SU-DHL-6 (cell line): ENCODE results near the gene CAPG.

ENCODE experiments used
- EZH2phosphoT487 ChIP-seq: fragments of 200-600 bp; sonication (generic), shearing (Covaris generic); conservative IDR thresholded peaks from 2 replicates; pipeline ENCODE4 v1.6.1; 2018; ENCODE audit warnings: mild to moderate bottlenecking, antibody characterized with exemption, low read length, moderate library complexity, mixed read lengths
- TF ChIP-seq, protein P1 (sequence below): fragments of 200-600 bp; sonication (generic); IDR thresholded peaks from one replicate; pipeline ENCODE4 v1.5.1; 2017; ENCODE audit warnings: antibody characterized with exemption, mild to moderate bottlenecking, low read length, moderate library complexity; ENCODE audit not compliant: insufficient read depth, poor library complexity, severe bottlenecking

GRCh38 chr2:85446296-85447221 lies 36.4 kb upstream of the CAPG start:
- TF ChIP-seq, protein P1, sequence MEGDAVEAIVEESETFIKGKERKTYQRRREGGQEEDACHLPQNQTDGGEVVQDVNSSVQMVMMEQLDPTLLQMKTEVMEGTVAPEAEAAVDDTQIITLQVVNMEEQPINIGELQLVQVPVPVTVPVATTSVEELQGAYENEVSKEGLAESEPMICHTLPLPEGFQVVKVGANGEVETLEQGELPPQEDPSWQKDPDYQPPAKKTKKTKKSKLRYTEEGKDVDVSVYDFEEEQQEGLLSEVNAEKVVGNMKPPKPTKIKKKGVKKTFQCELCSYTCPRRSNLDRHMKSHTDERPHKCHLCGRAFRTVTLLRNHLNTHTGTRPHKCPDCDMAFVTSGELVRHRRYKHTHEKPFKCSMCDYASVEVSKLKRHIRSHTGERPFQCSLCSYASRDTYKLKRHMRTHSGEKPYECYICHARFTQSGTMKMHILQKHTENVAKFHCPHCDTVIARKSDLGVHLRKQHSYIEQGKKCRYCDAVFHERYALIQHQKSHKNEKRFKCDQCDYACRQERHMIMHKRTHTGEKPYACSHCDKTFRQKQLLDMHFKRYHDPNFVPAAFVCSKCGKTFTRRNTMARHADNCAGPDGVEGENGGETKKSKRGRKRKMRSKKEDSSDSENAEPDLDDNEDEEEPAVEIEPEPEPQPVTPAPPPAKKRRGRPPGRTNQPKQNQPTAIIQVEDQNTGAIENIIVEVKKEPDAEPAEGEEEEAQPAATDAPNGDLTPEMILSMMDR: no peak
- no peak for TF ChIP-seq EZH2phosphoT487
